GM12864 (cell line): ENCODE results near the gene FOSL2.

Experiments
- DNase-seq: peaks from one replicate; pipeline ENCODE4 v3.0.0-alpha.2; 2011; ENCODE audit warnings: low read depth
- H3K4me3 ChIP-seq: 2 replicates; pipeline ENCODE4 v1.5.1; 2011; ENCODE audit warnings: mild to moderate bottlenecking, low read depth, low read length, control low read depth
- CTCF ChIP-seq: IDR thresholded peaks from 2 replicates; pipeline ENCODE4 v1.5.1; 2011; ENCODE audit warnings: low read depth, mild to moderate bottlenecking, moderate library complexity, low read length, control low read depth, inconsistent platforms; ENCODE audit errors: missing control alignments

FOSL2 gene

GRCh38 chr2:28413899-28414295 lies 21.2 kb downstream of the FOSL2 start:
- TF ChIP-seq CTCF, result no peak
- no peak for DNase-seq

GRCh38 chr2:28414583-28414982 lies 21.9 kb downstream of the FOSL2 start:
- DNase-seq, result no peak
- no peak for TF ChIP-seq CTCF
- H3K4me3 ChIP-seq, result no peak overlapping the region

More at GRCh38 chr2:28413899-28414295, 21.2 kb downstream of the FOSL2 start:
- H3K4me3 ChIP-seq, result no peak overlapping the region

GRCh38 chr2:28415010-28415409 lies 22.4 kb downstream of the FOSL2 start:
- TF ChIP-seq CTCF, result no peak
- DNase-seq, result no peak
- H3K4me3 ChIP-seq, result no peak overlapping the region

- DNase-seq, result no peak
- no peak overlapping the region for H3K4me3 ChIP-seq
- no peak for TF ChIP-seq CTCF
Observed at GRCh38 chr2:28415715-28416114, 23.1 kb downstream of the FOSL2 start.

- DNase-seq, result no peak
- no peak for TF ChIP-seq CTCF
- H3K4me3 ChIP-seq, result no peak overlapping the region
Observed at GRCh38 chr2:28419003-28419402, 26.3 kb downstream of the FOSL2 start.

- DNase-seq, result no peak
- H3K4me3 ChIP-seq, result no peak overlapping the region
- TF ChIP-seq CTCF, result peak; percentile 39
Observed at GRCh38 chr2:28419443-28420270, 27.0 kb downstream of the FOSL2 start.

GRCh38 chr2:28420722-28421121 lies 28.1 kb downstream of the FOSL2 start:
- H3K4me3 ChIP-seq, result no peak overlapping the region
- DNase-seq, result no peak
- no peak for TF ChIP-seq CTCF
